NCI-H1694 treated with DMSO at 0.1 percent for 48 hours (cell line): Measurements from ENCODE around the gene CEBPG.

ENCODE experiments used
- DNase-seq: peaks from one replicate; lab custom pipeline; 2025; lab: John Stamatoyannopoulos, UW

Gene CEBPG

DNA sequence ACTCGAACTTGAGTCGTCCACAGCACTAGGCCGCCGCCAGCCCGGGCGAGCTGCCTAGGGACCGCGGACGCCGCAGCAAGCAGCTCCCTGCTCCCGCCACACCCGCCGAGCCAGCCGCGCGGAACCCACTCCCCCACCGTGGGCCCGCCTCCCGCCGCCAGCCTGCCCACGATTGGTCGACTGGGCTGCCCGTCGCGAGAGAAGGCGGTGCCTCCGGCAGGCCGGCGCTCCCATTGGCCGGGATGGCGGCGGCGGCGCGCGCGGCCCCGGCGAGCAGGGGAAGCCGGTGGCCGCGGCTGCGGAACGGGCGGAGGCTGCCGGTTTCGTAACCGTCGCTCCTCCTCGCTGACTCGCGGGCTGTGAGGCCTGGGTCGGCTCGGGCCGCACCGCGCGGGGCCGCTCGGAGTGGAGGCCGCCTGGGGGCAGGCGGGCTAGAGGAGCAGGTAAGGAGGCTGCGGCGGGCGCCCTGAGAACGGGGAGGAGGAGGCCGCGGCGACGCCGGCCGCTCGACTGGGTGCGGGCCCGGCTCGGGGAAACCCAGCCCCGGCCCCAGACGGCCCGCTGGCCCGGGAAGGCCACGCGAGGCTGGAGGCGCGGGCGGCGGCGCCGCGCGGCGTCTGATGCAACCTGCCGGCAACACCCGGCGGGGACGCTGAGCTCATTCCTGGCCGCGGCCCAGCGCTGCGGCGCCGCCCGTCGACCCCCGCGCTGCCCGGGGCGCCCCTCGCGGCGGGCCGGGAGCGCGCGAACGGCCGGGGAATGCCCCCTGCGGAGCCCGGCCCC is at the start of gene CEBPG:
TSS of gene CEBPG (plus strand) at position 257 of the 783 bp plus-strand sequence. CDS start 5,531 bp downstream, outside the sequence.
- DNase-seq = peak; percentile 71

GRCh38 chr19:33324628-33325027 is 48.9 kb upstream of the CEBPG start:
- DNase-seq = no peak

- no peak for DNase-seq
These were observed 47.6 kb upstream of the CEBPG start for GRCh38 chr19:33325920-33326319.

- DNase-seq = no peak
These were observed 44.4 kb upstream of the CEBPG start for GRCh38 chr19:33329060-33329459.

- no peak for DNase-seq
These were observed 43.8 kb upstream of the CEBPG start for GRCh38 chr19:33329736-33330135.

DNA sequence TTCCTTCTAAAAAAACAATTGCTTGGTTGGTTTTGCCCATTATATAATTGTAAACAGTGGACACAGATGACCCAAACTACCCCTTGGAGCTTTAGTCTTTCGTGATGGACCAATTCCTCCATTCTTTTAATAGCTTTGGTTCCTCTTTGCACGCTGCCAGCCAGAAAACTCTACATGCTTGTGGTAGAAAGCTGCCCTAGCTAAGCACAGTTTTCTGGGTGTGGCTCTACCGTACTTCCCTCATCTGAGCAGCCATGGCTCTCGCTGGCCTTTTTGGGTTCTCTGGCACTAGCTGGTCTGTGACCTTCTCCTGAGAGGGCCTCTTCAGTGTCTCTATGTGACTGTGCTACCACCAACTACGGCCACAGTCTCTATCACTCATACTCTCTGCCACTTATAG is 41.3 kb upstream of the CEBPG start:
- no peak for DNase-seq

- DNase-seq = no peak
These were observed 40.4 kb upstream of the CEBPG start for GRCh38 chr19:33333151-33333550.

- no peak for DNase-seq
These were observed 39.9 kb upstream of the CEBPG start for GRCh38 chr19:33333642-33334041.

- no peak for DNase-seq
These were observed 39.2 kb upstream of the CEBPG start for GRCh38 chr19:33334271-33334670.

DNA sequence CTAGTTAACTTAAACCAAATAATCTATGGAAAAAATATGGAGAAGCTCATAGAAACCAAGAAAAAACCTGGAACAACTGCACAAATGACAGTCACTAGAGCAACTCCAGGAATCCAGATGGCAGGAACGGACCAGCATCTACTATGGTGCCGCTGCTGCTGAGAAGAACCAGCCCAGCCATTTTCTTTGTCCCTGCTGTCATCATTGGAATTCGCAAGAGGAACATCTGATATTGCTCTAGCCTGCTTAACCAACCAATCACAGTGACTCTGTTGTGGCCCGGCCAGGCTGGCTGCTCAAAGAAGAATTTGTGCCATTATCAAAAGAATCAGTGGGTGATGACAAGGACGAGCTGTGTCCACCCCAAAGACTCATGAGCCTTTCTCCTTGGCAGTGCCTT is 38.1 kb upstream of the CEBPG start:
- DNase-seq = no peak

GRCh38 chr19:33339016-33339984 is 34.2 kb upstream of the CEBPG start:
- no peak for DNase-seq

DNA sequence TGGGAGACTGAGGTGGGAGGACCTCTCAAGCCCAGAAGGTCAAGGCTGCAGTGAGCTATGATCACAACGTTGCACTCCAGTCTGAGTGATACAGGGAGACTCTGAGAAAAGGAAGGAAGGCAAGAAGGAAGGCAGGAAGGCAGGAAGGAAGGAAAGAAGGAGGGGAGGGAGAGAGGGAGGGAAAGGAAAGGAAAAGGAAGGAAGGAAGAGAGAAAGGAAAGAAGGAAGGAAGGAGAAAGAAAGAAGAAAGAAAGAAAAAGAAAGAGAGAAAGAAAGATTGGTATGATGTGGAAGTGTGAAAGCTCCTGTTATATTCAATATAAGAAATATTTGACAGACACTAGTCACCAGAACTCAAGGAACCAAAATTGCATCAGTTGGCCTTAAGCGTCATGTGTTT is 32.5 kb upstream of the CEBPG start:
- no peak for DNase-seq

GRCh38 chr19:33343301-33343700 is 30.2 kb upstream of the CEBPG start:
- no peak for DNase-seq

- DNase-seq = no peak
These were observed 29.5 kb upstream of the CEBPG start for GRCh38 chr19:33343859-33344572.

- DNase-seq = no peak
These were observed 29.0 kb upstream of the CEBPG start for GRCh38 chr19:33344573-33344925.

DNA sequence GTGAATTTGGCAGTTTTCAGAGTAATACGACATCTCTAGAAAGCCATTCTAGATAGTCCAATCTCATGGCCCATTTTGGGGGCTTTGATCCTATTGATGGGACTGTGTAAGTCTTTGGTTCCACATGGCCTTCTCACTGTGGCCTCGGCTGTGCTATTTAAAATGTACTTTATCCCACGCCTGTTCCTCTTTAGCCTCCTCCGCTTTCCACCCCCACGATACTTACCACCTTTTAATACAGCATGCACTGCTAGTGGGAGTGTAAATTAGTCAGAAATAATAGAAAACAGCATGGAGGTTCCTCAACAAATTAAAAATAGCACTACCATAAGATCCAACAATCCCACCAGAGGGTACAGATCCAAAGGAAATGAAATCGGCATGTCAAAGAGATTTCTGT is 28.3 kb upstream of the CEBPG start:
- no peak for DNase-seq

DNA sequence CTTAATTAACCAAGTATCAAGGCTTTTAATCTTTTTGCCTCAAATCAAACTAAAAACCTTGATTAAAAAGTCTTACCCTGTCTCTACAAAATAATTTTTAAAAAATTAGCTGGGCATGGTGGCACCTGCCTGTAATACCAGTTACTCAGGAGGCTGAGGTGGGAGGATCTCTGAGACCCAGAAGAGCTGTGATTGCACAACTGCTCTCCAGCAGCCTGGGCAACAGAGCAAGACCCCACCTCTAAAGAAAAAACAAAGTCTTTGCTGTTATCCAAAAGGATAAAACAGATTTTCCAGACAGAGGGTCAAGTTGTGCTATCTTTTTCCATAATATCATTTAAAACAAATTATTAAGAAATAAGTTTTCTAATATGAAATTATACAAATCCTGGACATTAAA is 26.8 kb upstream of the CEBPG start:
- DNase-seq = no peak

GRCh38 chr19:33347300-33347699 is 26.2 kb upstream of the CEBPG start:
- no peak for DNase-seq

GRCh38 chr19:33348301-33349010 is 25.1 kb upstream of the CEBPG start:
- no peak for DNase-seq

GRCh38 chr19:33349319-33350289 is 23.9 kb upstream of the CEBPG start:
- no peak for DNase-seq
